Subcutaneous abdominal adipose tissue (tissue), 5 donors: ENCODE data around the gene FAH.

ENCODE experiments used
- H3K27ac ChIP-seq: one replicate; pipeline ENCODE4 v1.7.0; 2013; ENCODE audit warnings: low read depth, mild to moderate bottlenecking, inconsistent platforms, low read length, moderate library complexity
- H3K27me3 ChIP-seq, 5 donors: one replicate each; pipeline ENCODE4 v1.7.0; 2013; ENCODE audit warnings: low read length in 5 of 5, inconsistent platforms in 1 of 5; ENCODE audit not compliant: control insufficient read depth in 5 of 5, insufficient read depth in 4 of 5
- H3K36me3 ChIP-seq, 5 donors: one replicate each; pipeline ENCODE4 v1.7.0; 2013; ENCODE audit warnings: low read length in 5 of 5; ENCODE audit not compliant: control insufficient read depth in 5 of 5, insufficient read depth in 5 of 5
- H3K4me1 ChIP-seq, 5 donors: one replicate each; pipeline ENCODE4 v1.7.0; 2013; ENCODE audit warnings: low read length in 5 of 5, mild to moderate bottlenecking in 3 of 5, moderate library complexity in 1 of 5; ENCODE audit not compliant: control insufficient read depth in 5 of 5, insufficient read depth in 5 of 5
- H3K4me3 ChIP-seq, 5 donors: one replicate each; pipeline ENCODE4 v1.7.0; 2013; ENCODE audit warnings: low read length in 5 of 5, low read depth in 1 of 5
- H3K9ac ChIP-seq, 5 donors: one replicate each; pipeline ENCODE4 v1.7.0; 2013; ENCODE audit warnings: low read length in 5 of 5, mild to moderate bottlenecking in 4 of 5, moderate library complexity in 3 of 5
- H3K9me3 ChIP-seq, 5 donors: one replicate each; pipeline ENCODE4 v1.7.0; 2013; ENCODE audit warnings: low read length in 5 of 5; ENCODE audit not compliant: control insufficient read depth in 5 of 5
- donor health status: healthy.
- donor health status: healthy.
- donor health status: healthy.
- donor health status: healthy.
- donor health status: healthy.

The FAH gene

GRCh38 chr15:80152896-80153876 lies at the start of gene FAH:
Gene FAH (plus strand): TSS chr15:80152999. CDS start chr15:80153055, 56 bp downstream.
- H3K9ac ChIP-seq: peak within 1 kb of the TSS; percentile 42 to 73 (median 52)
- H3K27ac ChIP-seq: peak within 1 kb of the TSS; percentile 77
- peak within 1 kb of the TSS; percentile 71 to 90 (median 80) for H3K4me3 ChIP-seq
- no peaks in the 10 kb centered on the region for H3K27me3 ChIP-seq
- H3K36me3 ChIP-seq: peaks cover 0 to 12% (median 3%) of the 10 kb centered on the region in 5 donors
- H3K9me3 ChIP-seq: no peaks in the 10 kb centered on the region
- H3K4me1 ChIP-seq: peaks cover 8 to 67% (median 59%) of the 10 kb centered on the region in 5 donors

DNA sequence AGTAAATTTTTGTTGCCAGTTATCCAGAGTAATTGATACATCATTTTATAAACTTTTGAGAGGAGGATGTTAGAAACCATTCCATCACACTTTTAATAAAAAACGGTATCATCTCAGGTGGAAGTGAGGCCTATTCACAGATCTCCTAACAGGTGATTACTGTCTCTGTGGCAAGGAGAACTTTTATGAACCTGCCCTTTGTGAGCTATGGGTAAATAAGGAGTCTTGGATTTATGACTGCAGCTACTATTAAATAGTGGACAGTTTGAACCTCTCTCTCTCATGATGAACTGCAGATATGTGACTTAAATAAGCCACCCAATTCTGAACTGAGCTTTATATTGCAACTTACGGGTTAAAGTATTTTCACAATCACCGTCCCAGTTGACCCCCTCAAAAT lies 47.6 kb upstream of the FAH start:
- no peak overlapping the region for H3K4me3 ChIP-seq
- peaks cover 0 to 17% (median 14%) of the 10 kb centered on the region in 5 donors for H3K4me1 ChIP-seq
- H3K36me3 ChIP-seq: peaks cover 0 to 2% (median 0%) of the 10 kb centered on the region in 5 donors
- H3K9me3 ChIP-seq: no peaks in the 10 kb centered on the region
- no peaks in the 10 kb centered on the region for H3K27me3 ChIP-seq
- H3K27ac ChIP-seq: no peak overlapping the region
- H3K9ac ChIP-seq: no peak overlapping the region

- Histone ChIP-seq H3K4me3 (no peak overlapping the region), H3K4me1 (peaks cover 0 to 17% (median 14%) of the 10 kb centered on the region in 5 donors), H3K27ac (no peak overlapping the region), H3K9me3 (no peaks in the 10 kb centered on the region), H3K9ac (no peak overlapping the region), H3K36me3 (peaks cover 0 to 2% (median 0%) of the 10 kb centered on the region in 5 donors), H3K27me3 (no peaks in the 10 kb centered on the region)
These were observed 47.2 kb upstream of the FAH start for GRCh38 chr15:80105595-80105994.

DNA sequence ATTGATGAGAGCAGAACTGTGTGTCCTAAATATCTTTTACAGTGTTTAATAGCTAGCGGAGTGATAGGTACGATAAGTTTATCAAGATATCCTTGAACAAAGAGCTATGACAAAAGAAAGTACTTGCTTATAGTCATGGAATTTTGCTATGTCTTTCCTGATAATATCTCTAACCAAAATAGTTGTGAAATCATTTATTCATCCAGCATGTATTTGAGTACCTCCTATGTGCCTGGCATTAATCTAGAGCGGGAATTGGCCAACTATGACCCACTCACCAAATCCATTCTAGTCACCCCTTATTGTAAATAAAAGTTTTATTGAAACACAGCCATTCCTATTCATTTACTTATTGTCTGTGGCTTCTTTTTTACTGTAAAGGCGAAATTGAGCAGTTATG lies 46.7 kb upstream of the FAH start:
- peaks cover 0 to 17% (median 14%) of the 10 kb centered on the region in 5 donors for H3K4me1 ChIP-seq
- no peaks in the 10 kb centered on the region for H3K36me3 ChIP-seq
- H3K27ac ChIP-seq: no peak overlapping the region
- no peaks in the 10 kb centered on the region for H3K27me3 ChIP-seq
- H3K9ac ChIP-seq: no peak overlapping the region
- H3K4me3 ChIP-seq: no peak overlapping the region
- H3K9me3 ChIP-seq: no peaks in the 10 kb centered on the region

DNA sequence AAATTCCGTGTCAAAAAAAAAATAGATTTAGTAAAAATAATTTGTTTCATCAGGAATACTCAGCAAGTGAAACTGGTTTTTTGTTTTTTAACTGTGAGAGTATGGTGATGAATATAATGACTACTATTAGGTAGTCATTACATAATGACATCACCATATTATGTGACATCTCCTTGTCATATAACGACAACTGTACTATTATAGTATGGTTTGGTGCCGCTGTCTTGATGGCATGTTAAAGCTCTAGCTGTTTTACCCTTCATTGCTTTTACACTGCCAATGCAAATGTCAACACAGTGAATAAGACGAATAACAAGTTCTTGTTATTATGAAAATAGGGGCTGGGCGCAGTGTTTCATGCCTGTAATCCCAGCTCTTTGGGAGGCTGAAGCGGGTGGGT lies 45.6 kb upstream of the FAH start:
- Histone ChIP-seq H3K9me3 (no peaks in the 10 kb centered on the region), H3K27me3 (no peaks in the 10 kb centered on the region), H3K27ac (no peak overlapping the region), H3K4me1 (peaks cover 0 to 17% (median 14%) of the 10 kb centered on the region in 5 donors), H3K9ac (no peak overlapping the region), H3K36me3 (no peaks in the 10 kb centered on the region), H3K4me3 (no peak overlapping the region)

GRCh38 chr15:80107774-80108173 lies 45.0 kb upstream of the FAH start:
- Histone ChIP-seq H3K9ac (no peak overlapping the region), H3K4me1 (peaks cover 0 to 17% (median 14%) of the 10 kb centered on the region in 5 donors), H3K27ac (no peak overlapping the region), H3K9me3 (no peaks in the 10 kb centered on the region), H3K27me3 (no peaks in the 10 kb centered on the region), H3K36me3 (no peaks in the 10 kb centered on the region), H3K4me3 (no peak overlapping the region)

- peaks cover 0 to 17% (median 14%) of the 10 kb centered on the region in 5 donors for H3K4me1 ChIP-seq
- no peaks in the 10 kb centered on the region for H3K36me3 ChIP-seq
- H3K27ac ChIP-seq: no peak overlapping the region
- H3K9me3 ChIP-seq: no peaks in the 10 kb centered on the region
- H3K4me3 ChIP-seq: no peak overlapping the region
- H3K27me3 ChIP-seq: no peaks in the 10 kb centered on the region
- H3K9ac ChIP-seq: no peak overlapping the region
These were observed 43.4 kb upstream of the FAH start for GRCh38 chr15:80109388-80109787.

DNA sequence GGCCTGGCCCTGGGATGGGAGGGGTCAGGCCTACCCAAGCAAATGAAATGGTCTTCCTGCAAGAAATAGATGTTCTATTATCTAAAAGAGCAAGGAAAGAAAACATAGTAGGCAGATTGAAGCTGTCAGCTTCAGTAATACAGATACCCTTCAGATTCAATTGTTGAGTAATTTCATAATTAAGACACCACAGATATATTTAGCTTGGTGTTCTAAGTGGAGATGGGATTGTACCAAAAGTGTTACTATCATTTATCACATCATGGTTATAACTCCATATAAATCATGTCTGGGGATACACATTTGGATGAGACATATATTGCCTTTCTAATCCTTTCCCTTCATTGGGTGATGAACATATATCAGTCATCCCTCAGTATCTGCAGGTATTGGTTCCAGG lies 41.9 kb upstream of the FAH start:
- no peaks in the 10 kb centered on the region for H3K9me3 ChIP-seq
- H3K27me3 ChIP-seq: no peaks in the 10 kb centered on the region
- H3K4me1 ChIP-seq: peaks cover 2 to 21% (median 17%) of the 10 kb centered on the region in 5 donors

DNA sequence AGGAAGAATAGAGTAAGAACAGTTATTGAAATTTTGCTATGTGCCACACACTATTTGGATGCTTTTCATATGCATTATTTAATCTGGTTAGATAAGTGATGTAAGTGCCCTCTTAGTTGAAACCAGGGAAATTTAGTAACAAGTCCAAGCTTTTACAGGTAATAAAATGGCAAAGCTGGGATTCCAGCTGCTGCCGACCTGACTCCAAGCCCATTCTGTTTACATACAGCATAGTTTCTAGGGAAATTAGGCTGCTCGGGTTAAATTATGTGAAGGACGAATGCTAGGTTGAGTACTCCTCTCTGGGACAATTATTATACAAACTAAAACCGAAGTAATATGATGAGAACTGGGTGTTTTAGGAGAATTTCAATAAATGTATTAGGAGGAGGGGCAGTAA lies 38.7 kb upstream of the FAH start:
- no peaks in the 10 kb centered on the region for H3K36me3 ChIP-seq
- H3K4me3 ChIP-seq: no peak overlapping the region
- no peak overlapping the region for H3K9ac ChIP-seq
- no peaks in the 10 kb centered on the region for H3K27me3 ChIP-seq
- peaks cover 0 to 4% (median 3%) of the 10 kb centered on the region in 5 donors for H3K4me1 ChIP-seq
- no peak overlapping the region for H3K27ac ChIP-seq
- no peaks in the 10 kb centered on the region for H3K9me3 ChIP-seq

More for the DNA sequence above, 41.9 kb upstream of the FAH start:
- no peak overlapping the region for H3K9ac ChIP-seq
- no peak overlapping the region for H3K4me3 ChIP-seq
- H3K27ac ChIP-seq: no peak overlapping the region
- no peaks in the 10 kb centered on the region for H3K36me3 ChIP-seq

- peaks cover 0 to 4% (median 3%) of the 10 kb centered on the region in 5 donors for H3K4me1 ChIP-seq
These were observed 37.8 kb upstream of the FAH start for GRCh38 chr15:80115021-80115420.

More at GRCh38 chr15:80115021-80115420, 37.8 kb upstream of the FAH start:
- Histone ChIP-seq H3K9me3 (no peaks in the 10 kb centered on the region), H3K36me3 (no peaks in the 10 kb centered on the region), H3K27me3 (no peaks in the 10 kb centered on the region), H3K9ac (peak overlapping the region in 1 of 5 donors; percentile 11), H3K4me3 (no peak overlapping the region), H3K27ac (no peak overlapping the region)
